Measurements from ENCODE around the gene PTRH1. TPM values are rescaled to one million over a fixed set of nuclear protein-coding genes. Genes with fewer than 3 reads are reported as not detected.

PTRH1 gene
- total RNA-seq, 2 donors from 2014 or later: 12.8 to 17.6 TPM

DNA sequence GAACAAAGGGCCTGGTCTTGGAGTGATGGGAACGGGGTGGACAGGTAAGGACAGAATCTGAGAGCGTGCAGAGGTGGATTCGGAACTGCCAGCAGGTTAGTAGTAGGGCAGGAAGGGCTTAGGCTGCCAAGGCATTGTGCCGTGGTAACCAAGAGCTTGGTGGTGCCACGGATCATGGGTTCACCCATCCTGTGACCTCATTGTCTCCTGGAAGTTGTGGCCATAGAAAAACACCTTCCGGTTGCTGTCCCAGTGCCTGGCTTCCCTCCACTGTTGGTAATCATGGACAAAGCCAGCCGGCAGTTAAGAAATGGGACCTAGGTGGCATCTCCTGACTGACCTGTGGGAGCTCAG is 51.2 kb downstream of the PTRH1 start:
- no peak for ATAC-seq
- Mint-ChIP-seq H3K27me3 (no peaks in the 10 kb centered on the region), H3K4me3 (no peak overlapping the region), H3K36me3 (no peaks in the 10 kb centered on the region), H3K4me1 (ENCODE audit: low read depth in 2 of 2) (no peaks in the 10 kb centered on the region), H3K9me3 (no peaks in the 10 kb centered on the region), H3K27ac (no peak overlapping the region)
- no peak for DNase-seq (ENCODE audit: low spot score)

Other genes starting within 250 kb of the PTRH1 start
- 1 to 10 TPM; 4.0 to 8.1 TPM for gene STXBP1, start 103.4 kb downstream of the PTRH1 start, total RNA-seq
- gene CFAP157, start 8.7 kb downstream of the PTRH1 start, total RNA-seq: not detected
- 1 to 10 TPM; 3.8 to 8.1 TPM for gene TTC16, start 416 bp upstream of the PTRH1 start, total RNA-seq
- gene TOR2A, start 19.6 kb upstream of the PTRH1 start, total RNA-seq: 10 to 100 TPM; 20.4 to 31.9 TPM
- gene SH2D3C, start 63.0 kb upstream of the PTRH1 start, total RNA-seq: 10 to 100 TPM; 23.9 to 29.1 TPM
- 100 to 1,000 TPM; 119 to 132 TPM for gene CDK9, start 70.4 kb upstream of the PTRH1 start, total RNA-seq
- gene FPGS, start 87.2 kb upstream of the PTRH1 start, total RNA-seq: 100 to 1,000 TPM in 1 of 2 donors, 10 to 100 TPM in 1; 96.0 to 150 TPM
- gene ENG, start 139.0 kb upstream of the PTRH1 start, total RNA-seq: 10 to 100 TPM; 12.7 to 34.1 TPM
- 10 to 100 TPM; 11.5 to 13.0 TPM for gene AK1, start 162.0 kb upstream of the PTRH1 start, total RNA-seq
- 10 to 100 TPM; 53.4 to 67.2 TPM for gene ST6GALNAC6, start 183.9 kb upstream of the PTRH1 start, total RNA-seq
- gene ST6GALNAC4, start 201.4 kb upstream of the PTRH1 start, total RNA-seq: 10 to 100 TPM; 17.5 to 44.5 TPM
- 1 to 10 TPM; 2.7 to 3.7 TPM for gene PIP5KL1, start 215.1 kb upstream of the PTRH1 start, total RNA-seq
- 10 to 100 TPM; 47.9 to 74.4 TPM for gene DPM2, start 222.2 kb upstream of the PTRH1 start, total RNA-seq

Measured in natural killer cell treated with Interleukin-12 subunit alpha and Interleukin-12 subunit beta and Interleukin-15 and Interleukin-18, amount 100 ng/mL, for 72 hours (primary cell).